ENCODE data around the gene SPHKAP.
"Not testable (repeated sequence)": the region's sequence is repeated elsewhere in the genome, so short reads cannot be mapped to it uniquely, and the experiment has no call there.

SPHKAP gene

DNA sequence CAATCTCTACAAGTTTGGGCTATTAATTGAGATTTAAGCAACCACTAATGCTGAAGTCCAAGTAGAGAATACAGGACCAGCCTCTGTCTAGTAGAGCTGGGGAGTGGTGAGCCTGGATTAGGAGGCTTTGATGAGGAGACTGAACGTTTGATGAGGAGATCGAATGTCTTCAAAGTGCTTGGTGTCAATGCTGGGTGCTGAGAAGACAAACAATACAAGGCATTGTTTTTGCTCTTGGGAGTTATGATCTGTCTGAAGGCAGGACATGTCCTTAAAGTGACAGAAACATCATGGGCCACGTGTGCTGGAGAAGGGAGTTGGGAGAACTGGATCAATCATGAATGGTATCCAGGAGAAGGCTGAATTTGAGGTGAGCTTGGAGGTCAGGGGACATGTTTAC lies 143.6 kb downstream of the SPHKAP start:
- no peaks in the 10 kb centered on the region for H3K4me1 Mint-ChIP-seq (ENCODE audit: low read depth)
- no peaks in the 10 kb centered on the region for H3K36me3 Mint-ChIP-seq (ENCODE audit: low read depth)
- H3K9me3 Mint-ChIP-seq, result no peaks in the 10 kb centered on the region
- H3K27ac Mint-ChIP-seq, result no peak overlapping the region
- H3K4me3 Mint-ChIP-seq, result no peak overlapping the region
- no peaks in the 10 kb centered on the region for H3K27me3 Mint-ChIP-seq
- DNase-seq, result no peak

- H3K4me3 Mint-ChIP-seq, result no peak overlapping the region
- DNase-seq, result no peak
- no peaks in the 10 kb centered on the region for H3K4me1 Mint-ChIP-seq (ENCODE audit: low read depth)
- H3K9me3 Mint-ChIP-seq, result peaks cover 9% of the 10 kb centered on the region
- no peaks in the 10 kb centered on the region for H3K36me3 Mint-ChIP-seq (ENCODE audit: low read depth)
- H3K27ac Mint-ChIP-seq, result no peak overlapping the region
- no peaks in the 10 kb centered on the region for H3K27me3 Mint-ChIP-seq
Measured at GRCh38 chr2:228023619-228024018, 157.9 kb downstream of the SPHKAP start.

- H3K9me3 Mint-ChIP-seq, result peaks cover 9% of the 10 kb centered on the region
- DNase-seq, result no peak
- H3K4me1 Mint-ChIP-seq (ENCODE audit: low read depth), result no peaks in the 10 kb centered on the region
- H3K27me3 Mint-ChIP-seq, result no peaks in the 10 kb centered on the region
- no peaks in the 10 kb centered on the region for H3K36me3 Mint-ChIP-seq (ENCODE audit: low read depth)
- no peak overlapping the region for H3K4me3 Mint-ChIP-seq
- no peak overlapping the region for H3K27ac Mint-ChIP-seq
Measured at GRCh38 chr2:228018311-228018710, 163.2 kb downstream of the SPHKAP start.

DNA sequence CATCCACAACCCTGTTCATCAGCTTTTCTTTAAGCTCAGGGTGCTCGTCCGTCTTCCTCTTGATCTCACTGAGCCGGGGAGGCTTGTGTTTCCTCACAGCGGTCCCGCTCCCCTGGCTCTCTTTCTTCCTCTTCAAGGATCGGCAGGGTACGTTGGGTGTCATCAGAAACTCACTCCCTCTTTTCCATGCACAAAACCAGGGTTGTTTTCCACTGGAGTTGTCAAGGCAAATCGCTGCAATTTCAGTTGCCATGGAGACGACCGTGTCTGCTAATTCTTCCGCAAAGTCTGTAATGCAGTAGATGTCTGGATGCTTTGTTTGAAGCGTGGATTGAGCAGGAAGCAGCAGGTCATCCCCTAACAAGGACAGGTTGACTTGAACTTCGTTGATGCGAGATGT lies 163.7 kb downstream of the SPHKAP start:
- no peak for DNase-seq
- no peaks in the 10 kb centered on the region for H3K4me1 Mint-ChIP-seq (ENCODE audit: low read depth)
- H3K4me3 Mint-ChIP-seq, result no peak overlapping the region
- peaks cover 8% of the 10 kb centered on the region for H3K9me3 Mint-ChIP-seq
- no peaks in the 10 kb centered on the region for H3K36me3 Mint-ChIP-seq (ENCODE audit: low read depth)
- no peak overlapping the region for H3K27ac Mint-ChIP-seq
- no peaks in the 10 kb centered on the region for H3K27me3 Mint-ChIP-seq

DNA sequence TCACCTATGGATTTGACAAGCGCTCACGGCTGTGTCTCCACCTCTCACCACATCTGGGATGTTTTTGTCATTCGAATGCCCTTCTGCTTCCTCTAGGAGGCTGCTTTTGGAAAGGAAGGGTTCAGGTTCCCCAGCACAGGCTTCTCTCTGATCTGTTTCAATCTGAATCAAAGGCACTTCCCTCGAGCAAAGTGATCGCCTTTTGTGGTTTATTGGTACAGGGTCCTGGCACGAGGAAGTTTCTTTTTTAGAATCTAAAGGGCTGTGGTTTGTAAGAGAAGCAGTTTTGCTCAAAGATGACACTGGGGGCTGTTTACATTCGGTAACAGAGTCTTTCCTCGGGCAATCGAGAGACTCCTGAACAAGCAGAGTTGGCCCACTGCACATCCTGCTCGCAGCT lies 165.1 kb downstream of the SPHKAP start:
- H3K4me3 Mint-ChIP-seq, result no peak overlapping the region
- DNase-seq, result no peak
- H3K27me3 Mint-ChIP-seq, result no peaks in the 10 kb centered on the region

GRCh38 chr2:228015741-228016140 lies 165.7 kb downstream of the SPHKAP start:
- Mint-ChIP-seq H3K9me3 (peaks cover 8% of the 10 kb centered on the region), H3K36me3 (ENCODE audit: low read depth) (no peaks in the 10 kb centered on the region), H3K27ac (no peak overlapping the region), H3K4me1 (ENCODE audit: low read depth) (no peaks in the 10 kb centered on the region), H3K4me3 (no peak overlapping the region), H3K27me3 (no peaks in the 10 kb centered on the region)
- DNase-seq, result no peak

More for the DNA sequence above, 165.1 kb downstream of the SPHKAP start:
- Mint-ChIP-seq H3K4me1 (ENCODE audit: low read depth) (no peaks in the 10 kb centered on the region), H3K9me3 (peaks cover 8% of the 10 kb centered on the region), H3K36me3 (ENCODE audit: low read depth) (no peaks in the 10 kb centered on the region), H3K27ac (no peak overlapping the region)

- Mint-ChIP-seq H3K36me3 (ENCODE audit: low read depth) (no peaks in the 10 kb centered on the region), H3K27me3 (no peaks in the 10 kb centered on the region), H3K4me3 (no peak overlapping the region), H3K4me1 (ENCODE audit: low read depth) (no peaks in the 10 kb centered on the region), H3K9me3 (no peaks in the 10 kb centered on the region), H3K27ac (no peak overlapping the region)
- no peak for DNase-seq
Measured at GRCh38 chr2:227996366-227996765, 185.1 kb downstream of the SPHKAP start.

DNA sequence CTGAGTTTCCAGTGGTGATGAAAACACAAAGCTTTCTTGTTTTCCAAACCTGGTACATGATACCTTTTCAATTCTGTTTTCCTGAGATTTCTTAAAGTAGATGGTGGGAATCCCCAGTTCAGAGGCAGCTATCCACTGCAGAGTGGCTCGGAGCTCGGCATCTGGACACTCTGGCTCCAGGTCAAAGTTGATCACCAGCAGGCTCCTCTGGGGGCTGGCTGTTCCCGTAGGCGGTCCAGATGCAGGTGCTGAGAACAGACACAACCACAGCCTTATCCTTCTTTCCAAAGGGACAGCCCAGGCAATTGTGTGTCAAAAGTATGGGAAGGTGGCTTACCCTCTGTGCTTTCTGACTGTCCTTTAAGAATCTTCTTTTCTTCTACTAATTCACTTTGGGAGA lies 190.6 kb downstream of the SPHKAP start:
- H3K4me1 Mint-ChIP-seq (ENCODE audit: low read depth), result no peaks in the 10 kb centered on the region
- H3K9me3 Mint-ChIP-seq, result no peaks in the 10 kb centered on the region
- no peaks in the 10 kb centered on the region for H3K36me3 Mint-ChIP-seq (ENCODE audit: low read depth)

DNA sequence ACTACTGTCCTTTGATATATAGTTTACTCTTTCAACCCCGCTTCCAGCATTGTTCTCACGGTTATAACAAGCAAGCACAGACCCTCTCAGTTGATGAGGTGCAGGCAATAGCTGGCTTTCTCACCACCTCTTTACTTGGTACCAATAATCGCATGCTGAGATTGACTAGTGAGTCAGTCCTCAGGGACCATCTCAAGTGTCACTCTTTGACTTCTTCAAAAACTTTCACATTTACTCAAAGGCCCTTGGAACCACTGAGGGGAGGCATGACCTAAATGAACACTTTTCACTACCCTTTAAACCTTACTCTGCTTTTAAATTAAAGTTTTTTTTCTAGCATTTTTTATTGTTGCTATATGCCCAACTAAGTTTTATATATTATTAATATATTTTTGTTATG lies 208.2 kb downstream of the SPHKAP start:
- H3K4me3 Mint-ChIP-seq, result no peak overlapping the region
- H3K36me3 Mint-ChIP-seq (ENCODE audit: low read depth), result no peaks in the 10 kb centered on the region
- no peak overlapping the region for H3K27ac Mint-ChIP-seq
- DNase-seq, result no peak
- H3K4me1 Mint-ChIP-seq (ENCODE audit: low read depth), result no peaks in the 10 kb centered on the region
- no peaks in the 10 kb centered on the region for H3K27me3 Mint-ChIP-seq
- H3K9me3 Mint-ChIP-seq, result no peaks in the 10 kb centered on the region

More for the DNA sequence above, 190.6 kb downstream of the SPHKAP start:
- H3K4me3 Mint-ChIP-seq, result no peak overlapping the region
- DNase-seq, result no peak
- H3K27me3 Mint-ChIP-seq, result no peaks in the 10 kb centered on the region
- no peak overlapping the region for H3K27ac Mint-ChIP-seq

- H3K27ac Mint-ChIP-seq, result no peak overlapping the region
Measured at GRCh38 chr2:227971619-227972230, 209.8 kb downstream of the SPHKAP start.

GRCh38 chr2:227960317-227960716 lies 221.2 kb downstream of the SPHKAP start:
- H3K4me3 Mint-ChIP-seq, result no peak overlapping the region

More at GRCh38 chr2:227971619-227972230, 209.8 kb downstream of the SPHKAP start:
- DNase-seq, result no peak
- H3K9me3 Mint-ChIP-seq, result no peaks in the 10 kb centered on the region
- no peaks in the 10 kb centered on the region for H3K4me1 Mint-ChIP-seq (ENCODE audit: low read depth)
- no peaks in the 10 kb centered on the region for H3K27me3 Mint-ChIP-seq
- H3K36me3 Mint-ChIP-seq (ENCODE audit: low read depth), result no peaks in the 10 kb centered on the region
- H3K4me3 Mint-ChIP-seq, result no peak overlapping the region

DNA sequence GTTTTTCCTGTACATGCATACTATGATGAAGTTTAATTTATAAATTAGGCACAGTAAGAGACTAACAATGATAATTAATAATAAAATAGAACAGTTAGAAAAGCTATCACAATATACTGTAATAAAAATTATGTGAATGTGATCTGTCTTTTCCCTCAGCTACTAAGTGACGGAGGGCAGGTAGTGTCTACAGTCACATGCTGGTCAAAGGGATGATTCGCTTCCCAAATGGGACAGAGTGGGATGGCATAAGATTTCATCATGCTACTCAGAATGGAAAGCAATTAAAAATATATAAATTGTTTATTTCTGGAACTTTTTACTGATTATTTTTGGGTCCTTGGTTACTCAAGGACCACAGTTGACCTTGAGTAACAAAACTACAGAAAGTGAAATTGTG lies 238.5 kb downstream of the SPHKAP start:
- no peaks in the 10 kb centered on the region for H3K9me3 Mint-ChIP-seq
- H3K36me3 Mint-ChIP-seq (ENCODE audit: low read depth), result no peaks in the 10 kb centered on the region
- DNase-seq, result no peak
- H3K4me1 Mint-ChIP-seq (ENCODE audit: low read depth), result no peaks in the 10 kb centered on the region
- H3K4me3 Mint-ChIP-seq, result no peak overlapping the region
- H3K27me3 Mint-ChIP-seq, result peaks cover 6% of the 10 kb centered on the region
- H3K27ac Mint-ChIP-seq, result no peak overlapping the region

More at GRCh38 chr2:227960317-227960716, 221.2 kb downstream of the SPHKAP start:
- Mint-ChIP-seq H3K36me3 (ENCODE audit: low read depth) (no peaks in the 10 kb centered on the region), H3K4me1 (ENCODE audit: low read depth) (no peaks in the 10 kb centered on the region), H3K27me3 (no peaks in the 10 kb centered on the region), H3K9me3 (peaks cover 3% of the 10 kb centered on the region), H3K27ac (no peak overlapping the region)
- DNase-seq, result no peak

GRCh38 chr2:227942021-227942420 lies 239.5 kb downstream of the SPHKAP start:
- H3K36me3 Mint-ChIP-seq (ENCODE audit: low read depth), result no peaks in the 10 kb centered on the region

DNA sequence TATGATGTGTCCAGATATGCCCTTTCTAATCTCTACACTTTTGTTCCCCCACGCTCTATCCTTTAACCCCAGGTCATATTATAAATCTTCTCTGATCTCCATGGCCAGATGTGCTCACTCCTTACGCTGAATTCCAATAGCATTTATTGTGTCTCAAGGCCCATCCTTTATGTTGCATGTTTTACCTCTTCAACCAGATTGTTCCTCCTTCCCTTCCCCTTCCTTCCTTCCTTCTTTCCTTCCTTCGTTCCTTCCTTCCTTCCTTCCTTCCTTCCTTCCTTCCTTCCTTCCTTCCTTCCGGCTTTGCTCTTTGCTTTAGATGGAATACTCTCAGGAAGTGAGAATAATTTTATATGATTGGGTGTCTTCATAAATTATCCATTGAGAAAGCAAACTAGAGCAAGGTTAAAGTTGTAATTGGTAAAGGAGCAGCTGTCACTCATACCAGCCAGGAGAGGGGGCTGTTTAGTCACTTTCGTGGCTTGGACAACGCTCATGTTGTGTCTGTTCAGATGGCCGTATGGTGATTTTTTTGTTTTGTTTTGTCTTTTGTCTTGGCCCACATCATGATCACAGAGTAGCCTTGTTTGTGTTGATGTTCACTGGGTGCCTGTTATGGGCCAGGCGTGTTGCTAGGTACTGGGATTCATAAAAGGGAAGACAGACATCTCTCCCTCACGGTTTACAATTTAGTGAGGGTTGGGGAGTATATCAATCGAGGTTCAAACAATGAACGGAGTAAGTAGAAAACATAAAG lies 242.0 kb downstream of the SPHKAP start:
- no peak for DNase-seq
- H3K27me3 Mint-ChIP-seq, result peaks cover 4% of the 10 kb centered on the region
- no peak overlapping the region for H3K27ac Mint-ChIP-seq
- no peaks in the 10 kb centered on the region for H3K9me3 Mint-ChIP-seq
- no peaks in the 10 kb centered on the region for H3K4me1 Mint-ChIP-seq (ENCODE audit: low read depth)
- no peak overlapping the region for H3K4me3 Mint-ChIP-seq
- H3K36me3 Mint-ChIP-seq (ENCODE audit: low read depth), result no peaks in the 10 kb centered on the region

More at GRCh38 chr2:227942021-227942420, 239.5 kb downstream of the SPHKAP start:
- H3K4me1 Mint-ChIP-seq (ENCODE audit: low read depth), result no peaks in the 10 kb centered on the region
- H3K27me3 Mint-ChIP-seq, result peaks cover 6% of the 10 kb centered on the region
- H3K27ac Mint-ChIP-seq, result no peak overlapping the region
- DNase-seq, result no peak
- no peak overlapping the region for H3K4me3 Mint-ChIP-seq
- no peaks in the 10 kb centered on the region for H3K9me3 Mint-ChIP-seq

GRCh38 chr2:227936249-227936648 lies 245.2 kb downstream of the SPHKAP start:
- H3K4me3 Mint-ChIP-seq; H3K9me3 Mint-ChIP-seq; H3K36me3 Mint-ChIP-seq (ENCODE audit: low read depth); H3K27me3 Mint-ChIP-seq; H3K27ac Mint-ChIP-seq; DNase-seq; H3K4me1 Mint-ChIP-seq (ENCODE audit: low read depth): not testable (repeated sequence)
